ENCODE measurements around the gene CRYGD.

DNA sequence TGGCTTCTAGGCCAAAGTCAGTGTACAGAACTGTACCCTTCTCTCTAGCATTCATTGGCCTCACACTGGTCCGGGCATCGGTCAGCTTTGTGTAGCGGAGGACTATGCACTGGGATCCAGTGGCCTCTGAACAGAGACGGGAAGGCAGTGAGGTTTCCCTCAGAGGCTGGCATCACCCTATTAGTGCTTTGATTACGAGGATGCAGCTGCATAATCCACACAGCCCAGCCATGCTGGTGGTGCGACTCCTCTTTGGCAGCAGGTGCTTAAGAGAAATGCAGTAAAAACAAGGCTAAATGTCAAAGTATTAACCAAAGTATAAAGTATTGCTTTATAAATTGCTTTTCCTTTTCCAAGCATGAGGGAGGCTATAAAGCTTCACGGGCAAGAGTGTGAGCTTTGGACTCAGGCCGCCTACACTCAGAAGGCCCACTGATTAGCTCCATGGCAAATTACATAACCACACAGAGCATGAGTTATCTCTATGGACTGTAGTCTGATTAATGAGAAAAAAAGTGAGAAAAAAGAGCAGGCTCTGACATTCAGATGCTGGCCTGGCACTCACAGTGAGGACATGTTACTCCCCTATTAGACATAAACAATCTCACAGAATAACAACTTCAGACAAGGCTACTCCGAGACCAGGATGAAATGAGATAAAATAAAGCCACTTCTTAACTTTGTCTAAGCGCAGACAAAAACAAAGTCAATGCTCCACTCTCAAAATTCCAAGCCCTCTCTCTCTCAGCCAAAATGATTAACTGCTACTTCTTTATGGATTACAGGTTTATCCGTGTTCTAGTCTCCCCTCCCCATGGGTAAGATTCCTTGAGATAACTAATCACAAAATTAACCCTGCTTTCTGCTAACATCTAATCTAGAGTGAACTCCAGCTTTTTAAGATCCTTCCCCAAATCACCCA, 11.7 kb upstream of the CRYGD start:
- TF ChIP-seq, protein P1, sequence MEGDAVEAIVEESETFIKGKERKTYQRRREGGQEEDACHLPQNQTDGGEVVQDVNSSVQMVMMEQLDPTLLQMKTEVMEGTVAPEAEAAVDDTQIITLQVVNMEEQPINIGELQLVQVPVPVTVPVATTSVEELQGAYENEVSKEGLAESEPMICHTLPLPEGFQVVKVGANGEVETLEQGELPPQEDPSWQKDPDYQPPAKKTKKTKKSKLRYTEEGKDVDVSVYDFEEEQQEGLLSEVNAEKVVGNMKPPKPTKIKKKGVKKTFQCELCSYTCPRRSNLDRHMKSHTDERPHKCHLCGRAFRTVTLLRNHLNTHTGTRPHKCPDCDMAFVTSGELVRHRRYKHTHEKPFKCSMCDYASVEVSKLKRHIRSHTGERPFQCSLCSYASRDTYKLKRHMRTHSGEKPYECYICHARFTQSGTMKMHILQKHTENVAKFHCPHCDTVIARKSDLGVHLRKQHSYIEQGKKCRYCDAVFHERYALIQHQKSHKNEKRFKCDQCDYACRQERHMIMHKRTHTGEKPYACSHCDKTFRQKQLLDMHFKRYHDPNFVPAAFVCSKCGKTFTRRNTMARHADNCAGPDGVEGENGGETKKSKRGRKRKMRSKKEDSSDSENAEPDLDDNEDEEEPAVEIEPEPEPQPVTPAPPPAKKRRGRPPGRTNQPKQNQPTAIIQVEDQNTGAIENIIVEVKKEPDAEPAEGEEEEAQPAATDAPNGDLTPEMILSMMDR (IDR thresholded peaks at IDR 0.05; ENCODE audit: insufficient read depth, low read depth, low read length): no peak
- no peak for TF ChIP-seq EZH2 (IDR thresholded peaks at IDR 0.05; ENCODE audit: insufficient read depth, low read length)

All from astrocyte (in vitro differentiated cells and primary cell).